HepG2 (cell line): ENCODE results near the gene RNH1.

Experiments
- EZH2 ChIP-seq: conservative IDR thresholded peaks from 2 replicates; pipeline ENCODE4 v1.6.1; 2012; ENCODE audit warnings: mild to moderate bottlenecking, low read depth, low read length, moderate library complexity
- FOSL1 ChIP-seq: sonication (generic); formaldehyde crosslinking; IDR thresholded peaks from 2 replicates; pipeline ENCODE4 v1.9.0; 2021; ENCODE audit warnings: missing genetic modification reagents, borderline replicate concordance
- HMGA1 ChIP-seq: sonication (generic); formaldehyde crosslinking; conservative IDR thresholded peaks from 2 replicates; pipeline ENCODE4 v1.4.0; 2020; ENCODE audit warnings: missing genetic modification reagents
- HOXA5 ChIP-seq: sonication (generic); formaldehyde crosslinking; IDR thresholded peaks from 2 replicates; pipeline ENCODE4 v1.4.0; 2020; ENCODE audit warnings: missing genetic modification reagents
- MAX ChIP-seq: IDR thresholded peaks from 2 replicates; pipeline ENCODE4 v1.6.1; 2012; ENCODE audit warnings: inconsistent platforms
- NONO ChIP-seq, 2 experiments: fragments of 450-650 bp in 1 of 2; sonication (generic) in 1 of 2; formaldehyde crosslinking in 1 of 2; IDR thresholded peaks in 1 of 2; conservative IDR thresholded peaks in 1 of 2; 2 replicates each; pipeline versions ENCODE4 v1.6.1 to v1.8.0; 2017 to 2022; ENCODE audit warnings: mild to moderate bottlenecking in 1 of 2, missing genetic modification reagents in 1 of 2, moderate library complexity in 1 of 2
- POLR2G ChIP-seq: fragments of 200-400 bp; formaldehyde crosslinking; IDR thresholded peaks from 2 replicates; pipeline ENCODE4 v1.6.1; 2018; ENCODE audit warnings: mild to moderate bottlenecking, low read depth, low read length, moderate library complexity
- REST ChIP-seq, 2 experiments: IDR thresholded peaks; 2 replicates each; pipeline ENCODE4 v1.6.1; 2011 to 2012; ENCODE audit warnings: low read length in 2 of 2, borderline replicate concordance in 1 of 2, low read depth in 1 of 2, mild to moderate bottlenecking in 1 of 2, moderate library complexity in 1 of 2
- RNF2 ChIP-seq: fragments of 450-650 bp; conservative IDR thresholded peaks from 2 replicates; pipeline ENCODE4 v1.6.1; 2016; ENCODE audit warnings: low read depth
- SKIL ChIP-seq: sonication (generic); formaldehyde crosslinking; IDR thresholded peaks from 2 replicates; pipeline ENCODE4 v1.8.0; 2022; ENCODE audit warnings: missing genetic modification reagents, mild to moderate bottlenecking, moderate library complexity, borderline replicate concordance
- U2AF1 ChIP-seq: fragments of 200-400 bp; formaldehyde crosslinking; optimal IDR thresholded peaks from 2 replicates; pipeline ENCODE3; 2017; ENCODE audit warnings: mild to moderate bottlenecking, low read depth, low read length
- ZNF256 ChIP-seq: sonication (generic); formaldehyde crosslinking; conservative IDR thresholded peaks from 2 replicates; pipeline ENCODE4 v1.4.0; 2020; ENCODE audit warnings: missing genetic modification reagents
- ZNF468 ChIP-seq: sonication (generic); formaldehyde crosslinking; IDR thresholded peaks from 2 replicates; pipeline ENCODE4 v1.8.0; 2022; ENCODE audit warnings: mild to moderate bottlenecking, moderate library complexity, missing genetic modification reagents

- TF ChIP-seq RNF2 (no peak), HMGA1 (CRISPR knock-in tag) (no peak), ZNF256 (CRISPR knock-in tag) (no peak), ZNF468 (CRISPR knock-in tag) (no peak), HOXA5 (no peak), SKIL (CRISPR knock-in tag) (no peak), EZH2 (no peak), NONO (IDR thresholded peaks at IDR 0.05) (no peak), NONO (CRISPR knock-in tag; conservative IDR thresholded peaks at IDR 0.05) (no peak), POLR2G (no peak), U2AF1 (no peak), FOSL1 (CRISPR knock-in tag) (no peak), MAX (no peak), REST (IDR thresholded peaks at IDR 0.05; ENCODE audit: borderline replicate concordance in 1 of 2, low read depth in 1 of 2, low read length in 2 of 2) (no peak)
These were observed 1.9 kb upstream of the RNH1 start for GRCh38 chr11:508956-509355.
